Prostate gland (tissue), 2 donors: ENCODE data around the gene PADI6. TPM values are rescaled to one million over a fixed set of nuclear protein-coding genes. Genes with fewer than 3 reads are reported as not detected.
A peak's percentile ranks its signal among the peaks of the same experiment; 100 is the strongest.

Experiments
- DNase-seq: peaks from one replicate; pipeline ENCODE4 v3.0.0-alpha.2; 2019; ENCODE audit warnings: low spot score
- H3K27ac ChIP-seq, 2 donors: fragments of 200-600 bp; sonication (generic); 2 replicates each; pipeline ENCODE4 v1.5.1; 2017 to 2019
- H3K27me3 ChIP-seq: fragments of 200-600 bp; sonication (generic); replicated peaks from 2 replicates; pipeline ENCODE4 v1.5.1; 2019; ENCODE audit not compliant: insufficient read depth
- H3K36me3 ChIP-seq, 2 donors: fragments of 200-600 bp; sonication (generic); 1 replicate in 1 of 2; 2 replicates in 1 of 2; pipeline versions ENCODE4 v1.5.1 to v1.8.1; 2017 to 2019
- H3K4me1 ChIP-seq: fragments of 200-600 bp; sonication (generic); replicated peaks from 2 replicates; pipeline ENCODE4 v1.5.1; 2019
- H3K4me3 ChIP-seq, 2 donors: fragments of 200-600 bp; sonication (generic); 2 replicates each; pipeline ENCODE4 v1.5.1; 2017 to 2019
- H3K9me3 ChIP-seq: fragments of 200-600 bp; sonication (generic); 2 replicates; pipeline ENCODE4 v1.5.1; 2017
- POLR2A ChIP-seq: fragments of 450-650 bp; IDR thresholded peaks from one replicate; pipeline ENCODE4 v1.6.1; 2016; ENCODE audit warnings: antibody characterized with exemption, mild to moderate bottlenecking
- POLR2AphosphoS5 ChIP-seq: sonication (generic); formaldehyde crosslinking; IDR thresholded peaks from one replicate; pipeline ENCODE4 v1.6.1; 2017; ENCODE audit warnings: antibody characterized with exemption
- WGBS: methylation state at CpG from one replicate; pipeline ENCODE4 v1.1.5; 2018; 5-methylcytosine and 5-hydroxymethylcytosine counted together
- intact Hi-C: fragments of 100-400 bp; cut with DNase I; formaldehyde crosslinking; loops from one replicate; pipeline ENCODE4 v1.14.2; 2022
- total RNA-seq, 2 donors: library from RNA; depleted of rRNA; stranded (reverse); fragments of >200 nt; gene quantifications; one replicate each; pipeline ENCODE4 v1.1.0, GENCODE V29; 2016
- TF ChIP-seq, protein P1 (sequence below), 4 experiments: fragments of 200-600 bp in 2 of 4; fragments of 450-650 bp in 2 of 4; sonication (generic) in 2 of 4; IDR thresholded peaks; 1 replicate in 3 of 4; 2 replicates in 1 of 4; pipeline ENCODE4 v1.5.1; 2016 to 2019; ENCODE audit warnings: antibody characterized with exemption in 4 of 4, mild to moderate bottlenecking in 2 of 4, moderate library complexity in 2 of 4

Gene PADI6
- total RNA-seq, 2 donors from 2014 or later = not detected

DNA sequence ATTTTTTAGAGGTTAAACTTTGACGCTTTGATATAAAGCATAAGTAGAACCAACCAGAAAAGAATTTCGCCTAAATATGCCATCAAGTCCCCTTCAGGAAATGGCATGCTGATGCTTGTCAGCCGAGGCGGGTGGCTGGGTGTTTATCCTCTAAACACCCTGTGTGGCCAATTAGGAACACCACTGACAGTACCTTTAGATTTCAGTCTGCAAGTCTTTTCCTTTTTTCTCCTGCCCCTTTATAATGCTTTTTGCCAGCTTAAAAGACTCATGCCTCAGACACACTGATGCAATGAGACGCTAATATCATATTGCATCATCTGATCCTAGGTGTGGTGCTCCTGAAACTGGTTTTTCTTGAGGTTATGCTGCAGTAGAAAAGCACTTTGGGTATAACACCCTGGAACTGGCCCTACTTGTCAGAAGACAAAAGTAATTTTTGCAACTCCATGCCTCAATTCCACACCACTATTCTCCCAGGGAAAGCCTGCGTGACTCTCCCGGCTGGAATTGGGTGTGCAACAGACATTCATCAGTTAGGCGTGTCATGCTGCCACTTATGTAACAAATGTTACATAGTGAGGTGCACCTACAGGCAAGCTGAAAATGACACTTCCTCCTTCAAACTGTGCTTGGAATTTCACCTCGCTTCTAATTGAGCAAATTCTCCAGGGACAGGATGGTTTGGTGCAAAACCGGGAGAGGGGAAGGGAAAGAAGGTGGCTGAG is 69.4 kb downstream of the PADI6 start:
- TF ChIP-seq, protein P1, sequence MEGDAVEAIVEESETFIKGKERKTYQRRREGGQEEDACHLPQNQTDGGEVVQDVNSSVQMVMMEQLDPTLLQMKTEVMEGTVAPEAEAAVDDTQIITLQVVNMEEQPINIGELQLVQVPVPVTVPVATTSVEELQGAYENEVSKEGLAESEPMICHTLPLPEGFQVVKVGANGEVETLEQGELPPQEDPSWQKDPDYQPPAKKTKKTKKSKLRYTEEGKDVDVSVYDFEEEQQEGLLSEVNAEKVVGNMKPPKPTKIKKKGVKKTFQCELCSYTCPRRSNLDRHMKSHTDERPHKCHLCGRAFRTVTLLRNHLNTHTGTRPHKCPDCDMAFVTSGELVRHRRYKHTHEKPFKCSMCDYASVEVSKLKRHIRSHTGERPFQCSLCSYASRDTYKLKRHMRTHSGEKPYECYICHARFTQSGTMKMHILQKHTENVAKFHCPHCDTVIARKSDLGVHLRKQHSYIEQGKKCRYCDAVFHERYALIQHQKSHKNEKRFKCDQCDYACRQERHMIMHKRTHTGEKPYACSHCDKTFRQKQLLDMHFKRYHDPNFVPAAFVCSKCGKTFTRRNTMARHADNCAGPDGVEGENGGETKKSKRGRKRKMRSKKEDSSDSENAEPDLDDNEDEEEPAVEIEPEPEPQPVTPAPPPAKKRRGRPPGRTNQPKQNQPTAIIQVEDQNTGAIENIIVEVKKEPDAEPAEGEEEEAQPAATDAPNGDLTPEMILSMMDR (IDR thresholded peaks at IDR 0.05) = no peak
- peak; percentile 77 for TF ChIP-seq POLR2AphosphoS5
- peak; percentile 42 for DNase-seq
- H3K4me1 ChIP-seq = no peaks in the 10 kb centered on the region
- no peaks in the 10 kb centered on the region for H3K36me3 ChIP-seq
- H3K4me3 ChIP-seq = no peak overlapping the region
- peak overlapping the region in 1 of 2 donors; percentile 71 for H3K27ac ChIP-seq
- no peaks in the 10 kb centered on the region for H3K27me3 ChIP-seq
- no peaks in the 10 kb centered on the region for H3K9me3 ChIP-seq
- WGBS = 37% methylated on average over 10 of the region's 10 CpGs
- intact Hi-C loops = no loop called here

DNA sequence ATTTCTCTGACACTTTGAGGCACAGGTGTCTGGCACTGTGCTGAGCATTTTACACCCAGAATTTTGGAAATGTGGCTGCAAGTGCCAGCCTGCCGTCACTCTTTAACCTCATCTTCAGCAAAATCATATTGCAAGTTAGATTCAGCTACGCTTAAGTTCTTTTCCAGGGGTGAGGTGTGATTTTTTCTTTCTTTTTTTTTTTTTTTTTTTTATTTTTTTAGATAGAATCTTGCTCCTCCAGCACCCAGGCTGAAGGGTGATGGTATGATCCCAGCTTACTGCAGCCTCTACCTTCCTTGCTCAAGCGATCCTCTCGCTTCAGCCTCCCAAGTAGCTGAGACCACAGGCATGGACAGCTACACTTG is 70.0 kb downstream of the PADI6 start:
- H3K36me3 ChIP-seq = no peaks in the 10 kb centered on the region
- H3K4me3 ChIP-seq = no peak overlapping the region
- no peaks in the 10 kb centered on the region for H3K27me3 ChIP-seq
- H3K9me3 ChIP-seq = no peaks in the 10 kb centered on the region
- WGBS = 78% methylated on average over 4 of the region's 4 CpGs
- no peak overlapping the region for H3K27ac ChIP-seq
- TF ChIP-seq POLR2A (no peak), POLR2AphosphoS5 (no peak)
- TF ChIP-seq, protein P1 (IDR thresholded peaks at IDR 0.05) = no peak
- H3K4me1 ChIP-seq = no peaks in the 10 kb centered on the region
- intact Hi-C loops = no loop called here
- no peak for DNase-seq

DNA sequence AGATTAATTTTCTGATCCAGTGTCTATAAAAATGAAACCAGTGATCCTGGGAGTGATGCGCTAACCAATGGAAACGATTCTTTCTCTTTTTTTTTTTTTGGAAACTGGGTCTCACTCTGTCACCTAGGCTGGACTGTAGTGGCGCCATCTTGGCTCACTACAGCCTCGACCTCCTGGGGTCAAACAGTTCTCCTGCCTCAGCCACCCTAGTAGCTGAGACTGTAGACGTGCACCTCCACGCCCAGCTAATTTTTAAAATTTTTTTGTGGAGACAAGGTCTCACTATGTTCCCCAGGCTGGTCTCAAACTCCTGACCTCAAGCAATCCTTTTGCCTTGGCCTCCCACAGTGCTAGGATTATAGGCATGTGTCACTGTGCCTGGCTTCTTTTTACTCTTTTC is 70.8 kb downstream of the PADI6 start:
- no peak for DNase-seq
- no peaks in the 10 kb centered on the region for H3K36me3 ChIP-seq
- no peaks in the 10 kb centered on the region for H3K27me3 ChIP-seq
- intact Hi-C loops = no loop called here
- no peaks in the 10 kb centered on the region for H3K9me3 ChIP-seq
- H3K27ac ChIP-seq = no peak overlapping the region
- WGBS = 91% methylated on average over 6 of the region's 6 CpGs
- TF ChIP-seq, protein P1 (IDR thresholded peaks at IDR 0.05) = no peak
- TF ChIP-seq POLR2A (no peak), POLR2AphosphoS5 (no peak)
- no peak overlapping the region for H3K4me3 ChIP-seq
- no peaks in the 10 kb centered on the region for H3K4me1 ChIP-seq

DNA sequence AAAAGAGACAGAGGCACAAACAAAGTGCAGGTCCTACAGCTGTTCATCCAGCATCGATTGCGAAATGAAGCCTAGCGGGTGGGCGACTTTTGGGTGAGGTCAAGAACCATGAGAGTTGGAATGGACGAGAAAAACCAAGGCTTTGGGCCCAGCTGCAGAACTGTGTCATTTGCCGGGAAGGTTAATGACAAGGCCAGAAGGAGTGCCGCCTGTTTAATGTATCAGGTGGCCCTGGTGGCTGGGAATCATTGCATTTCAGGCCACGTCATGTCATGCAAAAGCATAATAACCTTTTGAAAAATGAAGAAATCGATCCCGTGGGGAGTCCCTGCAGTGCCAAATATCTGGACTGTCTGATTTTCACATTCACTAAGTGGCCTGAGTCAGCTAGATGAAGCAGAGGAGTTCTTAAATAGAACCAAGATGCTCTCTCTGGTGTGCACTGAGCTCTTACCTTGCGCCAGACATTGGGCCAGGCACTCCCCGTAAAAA is 75.6 kb downstream of the PADI6 start:
- Histone ChIP-seq H3K27ac (no peak overlapping the region), H3K4me3 (no peak overlapping the region), H3K4me1 (no peaks in the 10 kb centered on the region), H3K27me3 (no peaks in the 10 kb centered on the region), H3K9me3 (no peaks in the 10 kb centered on the region), H3K36me3 (no peaks in the 10 kb centered on the region)
- no peak for DNase-seq
- intact Hi-C loops = no loop called here
- TF ChIP-seq, protein P1 (IDR thresholded peaks at IDR 0.05) = no peak
- TF ChIP-seq POLR2AphosphoS5 = no peak
- TF ChIP-seq POLR2A = no peak
- WGBS = 91% methylated on average over 12 of the region's 12 CpGs

Other genes with a start within 250 kb of the PADI6 start
- under 1 TPM; 0.18 to 0.34 TPM for gene PADI1, start 167.1 kb upstream of the PADI6 start, total RNA-seq
- 1 to 10 TPM in 1 of 2 donors, under 1 TPM in 1; 0.18 to 1.2 TPM for gene PADI3, start 123.1 kb upstream of the PADI6 start, total RNA-seq
- not detected for gene PADI4, start 64.0 kb upstream of the PADI6 start, total RNA-seq
- gene RCC2, start 67.5 kb downstream of the PADI6 start, total RNA-seq = 10 to 100 TPM; 42.6 to 65.4 TPM
- gene ARHGEF10L, start 167.5 kb downstream of the PADI6 start, total RNA-seq = 10 to 100 TPM; 26.0 to 39.7 TPM